DMS79 treated with DMSO at 0.1 percent for 48 hours (cell line): ENCODE measurements around the gene MRPL39.

Source experiments
- DNase-seq: peaks from one replicate; lab custom pipeline; 2025; lab: John Stamatoyannopoulos, UW

The MRPL39 gene

GRCh38 chr21:25536752-25537151 lies 70.5 kb downstream of the MRPL39 start:
- DNase-seq: no peak

- DNase-seq: no peak
Measured at GRCh38 chr21:25535849-25536248, 71.4 kb downstream of the MRPL39 start.
